Measurements from ENCODE around the gene IL19. TPM values are rescaled to one million over a fixed set of nuclear protein-coding genes. Genes with fewer than 3 reads are reported as not detected.

Gene IL19
- total and polyA plus RNA-seq, 9 of the 15 experiments (the other 6 are each of a cell fraction or from before 2014, with no cell fraction given) = not detected

GRCh38 chr1:206863266-206863665, 92.7 kb downstream of the IL19 start (continued):
- no peak for TF ChIP-seq PRPF4 (IDR thresholded peaks at IDR 0.05; ENCODE audit: insufficient read depth, low read depth, low read length, poor library complexity, severe bottlenecking)
- TF ChIP-seq SMAD2 (IDR thresholded peaks at IDR 0.05; ENCODE audit: low read depth, low read length) = no peak
- TF ChIP-seq RNF2 (IDR thresholded peaks at IDR 0.05) = no peak
- TF ChIP-seq TRIM25 (IDR thresholded peaks at IDR 0.05; ENCODE audit: borderline replicate concordance) = no peak
- TF ChIP-seq RERE (CRISPR knock-in tag; IDR thresholded peaks at IDR 0.05; ENCODE audit: borderline replicate concordance) = no peak
- TF ChIP-seq, protein P1, sequence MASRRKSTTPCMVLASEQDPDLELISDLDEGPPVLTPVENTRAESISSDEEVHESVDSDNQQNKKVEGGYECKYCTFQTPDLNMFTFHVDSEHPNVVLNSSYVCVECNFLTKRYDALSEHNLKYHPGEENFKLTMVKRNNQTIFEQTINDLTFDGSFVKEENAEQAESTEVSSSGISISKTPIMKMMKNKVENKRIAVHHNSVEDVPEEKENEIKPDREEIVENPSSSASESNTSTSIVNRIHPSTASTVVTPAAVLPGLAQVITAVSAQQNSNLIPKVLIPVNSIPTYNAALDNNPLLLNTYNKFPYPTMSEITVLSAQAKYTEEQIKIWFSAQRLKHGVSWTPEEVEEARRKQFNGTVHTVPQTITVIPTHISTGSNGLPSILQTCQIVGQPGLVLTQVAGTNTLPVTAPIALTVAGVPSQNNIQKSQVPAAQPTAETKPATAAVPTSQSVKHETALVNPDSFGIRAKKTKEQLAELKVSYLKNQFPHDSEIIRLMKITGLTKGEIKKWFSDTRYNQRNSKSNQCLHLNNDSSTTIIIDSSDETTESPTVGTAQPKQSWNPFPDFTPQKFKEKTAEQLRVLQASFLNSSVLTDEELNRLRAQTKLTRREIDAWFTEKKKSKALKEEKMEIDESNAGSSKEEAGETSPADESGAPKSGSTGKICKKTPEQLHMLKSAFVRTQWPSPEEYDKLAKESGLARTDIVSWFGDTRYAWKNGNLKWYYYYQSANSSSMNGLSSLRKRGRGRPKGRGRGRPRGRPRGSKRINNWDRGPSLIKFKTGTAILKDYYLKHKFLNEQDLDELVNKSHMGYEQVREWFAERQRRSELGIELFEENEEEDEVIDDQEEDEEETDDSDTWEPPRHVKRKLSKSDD (conservative IDR thresholded peaks at IDR 0.05; ENCODE audit: low read length) = no peak
- no peak for TF ChIP-seq TEAD4 (IDR thresholded peaks at IDR 0.05; ENCODE audit: low read length)
- TF ChIP-seq TEAD4 (CRISPR knock-in tag; IDR thresholded peaks at IDR 0.05; ENCODE audit: borderline replicate concordance) = no peak
- TF ChIP-seq CHD4 (IDR thresholded peaks at IDR 0.05; ENCODE audit: insufficient read depth, insufficient replicate concordance, low read depth, low read length, poor library complexity, severe bottlenecking) = no peak
- no peak for TF ChIP-seq HDAC1 (IDR thresholded peaks at IDR 0.05)

All from K562 (cell line).